Endothelial cell of umbilical vein (primary cell): ENCODE results near the gene TRMT6. TPM values are rescaled to one million over a fixed set of nuclear protein-coding genes. Genes with fewer than 3 reads are reported as not detected.

Source experiments
- BruUV-seq: library from RNA; stranded (reverse); fragments of 400-500 nt; replicated peaks from 2 replicates; lab custom pipeline; 2021; lab: Mats Ljungman, UMichigan
- CTCF ChIA-PET: fragments of 300-600, 350-600 bp; sonication (Branson Sonifier 250); formaldehyde crosslinking; loops from one replicate; lab custom pipeline; 2021; ENCODE audit warnings: antibody characterized with exemption, inconsistent platforms; lab: Charles Lee
- POLR2A ChIA-PET: fragments of 300-600, 350-600 bp; sonication (Branson Sonifier 250); formaldehyde crosslinking; loops from one replicate; lab custom pipeline; 2021; ENCODE audit warnings: antibody characterized with exemption, inconsistent platforms; lab: Charles Lee
- DNase-seq: peaks from one replicate; pipeline ENCODE4 v3.0.0-alpha.2; 2011; ENCODE audit warnings: low read depth, low spot score
- FAIRE-seq: peaks from 2 replicates; lab custom pipeline; 2011; peaks lifted over from hg19 to GRCh38; lab: Jason Lieb, UNC
- H2AFZ ChIP-seq: 2 replicates; pipeline ENCODE4 v1.6.0; 2012; ENCODE audit warnings: low read depth, low read length, control low read depth, inconsistent platforms
- H3K27ac ChIP-seq: 2 replicates; pipeline ENCODE4 v1.5.1; 2011; ENCODE audit warnings: low read depth, mild to moderate bottlenecking, control low read depth, low read length, moderate library complexity; ENCODE audit not compliant: insufficient read depth
- H3K27me3 ChIP-seq, 2 experiments: 2 replicates each; pipeline versions ENCODE4 v1.6.0 to v1.6.1; 2011; ENCODE audit warnings: low read length in 2 of 2, mixed read lengths in 1 of 2; ENCODE audit not compliant: control insufficient read depth in 2 of 2, insufficient read depth in 2 of 2
- H3K36me3 ChIP-seq, 2 experiments: 2 replicates in 1 of 2; 3 replicates in 1 of 2; pipeline ENCODE4 v1.5.1; 2011; ENCODE audit warnings: low read length in 2 of 2, mild to moderate bottlenecking in 1 of 2, moderate library complexity in 1 of 2; ENCODE audit not compliant: control insufficient read depth in 2 of 2, insufficient read depth in 2 of 2; ENCODE audit errors: extremely low read depth in 1 of 2
- H3K4me1 ChIP-seq: 3 replicates; pipeline ENCODE4 v1.5.1; 2011; ENCODE audit warnings: mild to moderate bottlenecking, low read length; ENCODE audit not compliant: control insufficient read depth, insufficient read depth; ENCODE audit errors: extremely low read depth
- H3K4me2 ChIP-seq: 2 replicates; pipeline ENCODE4 v1.6.1; 2011; ENCODE audit warnings: low read length, control low read depth, mixed read lengths; ENCODE audit not compliant: insufficient read depth
- H3K4me3 ChIP-seq, 3 experiments: fragments of 200-600 bp in 1 of 3; sonication (generic), shearing (Covaris generic) in 1 of 3; replicated peaks in 1 of 3; 2 replicates each; pipeline ENCODE4 v1.5.1; 2011 to 2016; ENCODE audit warnings: control low read depth in 3 of 3, low read length in 3 of 3, mild to moderate bottlenecking in 2 of 3, inconsistent platforms in 1 of 3, low read depth in 1 of 3, moderate library complexity in 1 of 3; ENCODE audit not compliant: insufficient read depth in 1 of 3
- H3K79me2 ChIP-seq: 2 replicates; pipeline ENCODE4 v1.6.0; 2012; ENCODE audit warnings: low read length, inconsistent platforms; ENCODE audit not compliant: control insufficient read depth, insufficient read depth
- H3K9ac ChIP-seq: replicated peaks from 2 replicates; pipeline ENCODE3; 2011; ENCODE audit warnings: low read length, control low read depth; ENCODE audit not compliant: insufficient read depth; ENCODE audit errors: extremely low read depth
- H3K9me1 ChIP-seq: replicated peaks from 3 replicates; pipeline ENCODE4 v1.6.0; 2011; ENCODE audit warnings: mild to moderate bottlenecking, low read length; ENCODE audit not compliant: control insufficient read depth, insufficient read depth; ENCODE audit errors: extremely low read depth
- H3K9me3 ChIP-seq: replicated peaks from 2 replicates; pipeline ENCODE4 v1.5.1; 2012; ENCODE audit warnings: low read length, inconsistent platforms; ENCODE audit not compliant: control insufficient read depth, insufficient read depth
- H4K20me1 ChIP-seq: replicated peaks from 2 replicates; pipeline ENCODE3; 2011; ENCODE audit warnings: mild to moderate bottlenecking, low read length; ENCODE audit not compliant: control insufficient read depth, insufficient read depth; ENCODE audit errors: extremely low read depth
- EZH2 ChIP-seq: IDR thresholded peaks from 2 replicates; pipeline ENCODE4 v1.6.1; 2012; ENCODE audit warnings: borderline replicate concordance, low read depth, mild to moderate bottlenecking, moderate library complexity, low read length, inconsistent platforms; ENCODE audit not compliant: severe bottlenecking
- GATA2 ChIP-seq: IDR thresholded peaks from 2 replicates; pipeline ENCODE4 v1.7.0; 2011; ENCODE audit warnings: low read depth, mild to moderate bottlenecking, moderate library complexity, mixed read lengths, low read length; ENCODE audit not compliant: insufficient read length, insufficient read depth
- JUN ChIP-seq: IDR thresholded peaks from 2 replicates; pipeline ENCODE4 v1.6.1; 2011; ENCODE audit warnings: borderline replicate concordance, low read depth; ENCODE audit not compliant: insufficient read length, insufficient read depth
- MYC ChIP-seq: IDR thresholded peaks from one replicate; pipeline ENCODE4 v1.6.1; 2011; ENCODE audit warnings: mild to moderate bottlenecking, low read depth, low read length
- POLR2A ChIP-seq: IDR thresholded peaks from 2 replicates; pipeline ENCODE4 v1.6.1; 2012; ENCODE audit warnings: low read depth, mild to moderate bottlenecking, control low read depth, low read length
- POLR2AphosphoS5 ChIP-seq: IDR thresholded peaks from 2 replicates; pipeline ENCODE4 v1.6.1; 2012; ENCODE audit warnings: low read depth, mild to moderate bottlenecking, control low read depth, low read length, moderate library complexity; ENCODE audit not compliant: insufficient read depth
- dilution Hi-C: fragments of 300-500 bp; cut with MboI; formaldehyde crosslinking; loops from one replicate; pipeline ENCODE4 v1.15.0; 2019; ENCODE audit warnings: low sequenced_read_pairs; ENCODE audit not compliant: extremely low pct_ligation_motif_present
- intact Hi-C: fragments of 100-400 bp; cut with micrococcal nuclease; formaldehyde crosslinking; loops from one replicate; pipeline ENCODE4 v1.10.0; 2022
- polyA plus RNA-seq, 4 experiments: library from polyadenylated mRNA; depleted of rRNA in 3 of 4; stranded (reverse) in 3 of 4; unstranded in 1 of 4; fragments of >200 nt; gene quantifications; 2 replicates each; pipeline versions ENCODE4 v1.2.1 to v1.2.3, GENCODE V29; 2011 to 2012; ENCODE audit warnings: missing spikeins in 1 of 4
- total RNA-seq: library from RNA; stranded (reverse); gene quantifications from 2 replicates; pipeline ENCODE4 v1.2.3, GENCODE V29; 2021
- TF ChIP-seq, protein P1 (sequence below): IDR thresholded peaks from 2 replicates; pipeline ENCODE4 v1.6.1; 2011; ENCODE audit not compliant: insufficient read depth, insufficient read length
- TF ChIP-seq, protein P2 (sequence below), 2 donors: IDR thresholded peaks; 1 replicate in 1 of 2; 2 replicates in 1 of 2; pipeline ENCODE4 v1.5.1; 2011; ENCODE audit warnings: low read length in 2 of 2, mild to moderate bottlenecking in 2 of 2, moderate library complexity in 2 of 2, control low read depth in 1 of 2, inconsistent platforms in 1 of 2, low read depth in 1 of 2; ENCODE audit not compliant: insufficient read depth in 1 of 2; ENCODE audit errors: extremely low read depth in 1 of 2

TRMT6 gene
- total and polyA plus RNA-seq, 2 donors (not counting 3 experiments of a cell fraction or from before 2014, with no cell fraction given), result 4.1 to 12.0 TPM

DNA sequence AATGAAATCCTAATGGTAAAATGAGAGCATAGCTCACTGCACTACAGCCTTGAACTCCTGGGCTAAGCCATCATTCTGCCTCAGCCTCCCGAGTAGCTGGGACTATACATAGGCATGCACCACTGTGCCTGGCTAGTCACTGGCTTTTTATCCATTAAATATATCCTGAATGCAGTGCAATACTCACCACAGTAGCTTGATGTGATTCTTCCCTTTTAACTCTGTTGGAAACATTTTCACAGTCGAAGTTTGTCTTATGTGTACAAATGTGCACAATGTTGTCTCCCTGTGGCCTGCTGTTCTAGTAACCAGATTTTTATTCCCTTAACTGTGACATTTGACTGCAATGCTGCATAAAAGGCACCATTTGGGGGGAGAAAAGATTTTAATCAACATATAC lies 56.7 kb downstream of the TRMT6 start:
- no peaks in the 10 kb centered on the region for H3K36me3 ChIP-seq
- H3K9me1 ChIP-seq, result no peaks in the 10 kb centered on the region
- no peak overlapping the region for H3K27ac ChIP-seq
- H3K9me3 ChIP-seq, result no peaks in the 10 kb centered on the region
- H3K9ac ChIP-seq, result no peak overlapping the region
- dilution Hi-C loops (no loop called here), intact Hi-C loops (no loop called here)
- H4K20me1 ChIP-seq, result no peaks in the 10 kb centered on the region
- no peaks in the 10 kb centered on the region for H3K79me2 ChIP-seq
- FAIRE-seq (no peak), DNase-seq (no peak)
- POLR2A ChIA-PET, result no interaction called here
- peaks cover 4 to 30% of the 10 kb centered on the region in 2 experiments for H3K27me3 ChIP-seq
- TF ChIP-seq MYC (no peak), EZH2 (no peak), POLR2A (no peak), GATA2 (no peak), POLR2AphosphoS5 (no peak), JUN (no peak)
- TF ChIP-seq, protein P1, sequence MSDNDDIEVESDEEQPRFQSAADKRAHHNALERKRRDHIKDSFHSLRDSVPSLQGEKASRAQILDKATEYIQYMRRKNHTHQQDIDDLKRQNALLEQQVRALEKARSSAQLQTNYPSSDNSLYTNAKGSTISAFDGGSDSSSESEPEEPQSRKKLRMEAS, result no peak
- TF ChIP-seq, protein P2, sequence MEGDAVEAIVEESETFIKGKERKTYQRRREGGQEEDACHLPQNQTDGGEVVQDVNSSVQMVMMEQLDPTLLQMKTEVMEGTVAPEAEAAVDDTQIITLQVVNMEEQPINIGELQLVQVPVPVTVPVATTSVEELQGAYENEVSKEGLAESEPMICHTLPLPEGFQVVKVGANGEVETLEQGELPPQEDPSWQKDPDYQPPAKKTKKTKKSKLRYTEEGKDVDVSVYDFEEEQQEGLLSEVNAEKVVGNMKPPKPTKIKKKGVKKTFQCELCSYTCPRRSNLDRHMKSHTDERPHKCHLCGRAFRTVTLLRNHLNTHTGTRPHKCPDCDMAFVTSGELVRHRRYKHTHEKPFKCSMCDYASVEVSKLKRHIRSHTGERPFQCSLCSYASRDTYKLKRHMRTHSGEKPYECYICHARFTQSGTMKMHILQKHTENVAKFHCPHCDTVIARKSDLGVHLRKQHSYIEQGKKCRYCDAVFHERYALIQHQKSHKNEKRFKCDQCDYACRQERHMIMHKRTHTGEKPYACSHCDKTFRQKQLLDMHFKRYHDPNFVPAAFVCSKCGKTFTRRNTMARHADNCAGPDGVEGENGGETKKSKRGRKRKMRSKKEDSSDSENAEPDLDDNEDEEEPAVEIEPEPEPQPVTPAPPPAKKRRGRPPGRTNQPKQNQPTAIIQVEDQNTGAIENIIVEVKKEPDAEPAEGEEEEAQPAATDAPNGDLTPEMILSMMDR (IDR thresholded peaks at IDR 0.05; ENCODE audit: extremely low read depth in 1 of 2, insufficient read depth in 1 of 2, low read depth in 1 of 2, low read length in 2 of 2), result no peak
- CTCF ChIA-PET, result no interaction called here
- H3K4me3 ChIP-seq, result no peak overlapping the region
- H2AFZ ChIP-seq, result no peak overlapping the region
- no peaks in the 10 kb centered on the region for H3K4me1 ChIP-seq
- no TSS peak for BruUV-seq
- H3K4me2 ChIP-seq, result no peak overlapping the region
